NCI-H2196 treated with DMSO at 0.1 percent for 48 hours (cell line): ENCODE data around the gene PRODH.
"Not testable (repeated sequence)": the region's sequence is repeated elsewhere in the genome, so short reads cannot be mapped to it uniquely, and the experiment has no call there.

Source experiments
- DNase-seq: peaks from one replicate; lab custom pipeline; 2025; ENCODE audit not compliant: unreplicated experiment; lab: John Stamatoyannopoulos, UW

Gene PRODH

GRCh38 chr22:18935889-18936529 lies at the start of gene PRODH:
PRODH (minus strand) TSS chr22:18936293; CDS start chr22:18936287, 6 bp downstream.
- DNase-seq: no peak

GRCh38 chr22:18985780-18986179 lies 49.7 kb upstream of the PRODH start:
- DNase-seq: no peak

- DNase-seq: no peak
Observed at GRCh38 chr22:18984564-18984963, 48.5 kb upstream of the PRODH start.

GRCh38 chr22:18983120-18983651 lies 47.1 kb upstream of the PRODH start:
- DNase-seq: no peak

GRCh38 chr22:18980829-18981228 lies 44.7 kb upstream of the PRODH start:
- no peak for DNase-seq

GRCh38 chr22:18979957-18980356 lies 43.9 kb upstream of the PRODH start:
- no peak for DNase-seq

- no peak for DNase-seq
Observed at GRCh38 chr22:18978506-18978905, 42.4 kb upstream of the PRODH start.

GRCh38 chr22:18977824-18978425 lies 41.8 kb upstream of the PRODH start:
- no peak for DNase-seq

GRCh38 chr22:18976197-18976751 lies 40.2 kb upstream of the PRODH start:
- no peak for DNase-seq

- DNase-seq: no peak
Observed at GRCh38 chr22:18975434-18976196, 39.5 kb upstream of the PRODH start.

- DNase-seq: no peak
Observed at GRCh38 chr22:18974477-18975180, 38.5 kb upstream of the PRODH start.

- no peak for DNase-seq
Observed at GRCh38 chr22:18973264-18974031, 37.4 kb upstream of the PRODH start.

- DNase-seq: not testable (repeated sequence)
Observed at GRCh38 chr22:18972591-18972990, 36.5 kb upstream of the PRODH start.

- not testable (repeated sequence) for DNase-seq
Observed at GRCh38 chr22:18972029-18972428, 35.9 kb upstream of the PRODH start.

- DNase-seq: no peak
Observed at GRCh38 chr22:18971321-18971751, 35.2 kb upstream of the PRODH start.

GRCh38 chr22:18970948-18971315 lies 34.8 kb upstream of the PRODH start:
- no peak for DNase-seq

- DNase-seq: no peak
Observed at GRCh38 chr22:18970176-18970947, 34.3 kb upstream of the PRODH start.

GRCh38 chr22:18969158-18969942 lies 33.3 kb upstream of the PRODH start:
- DNase-seq: not testable (repeated sequence)
